Transverse colon (tissue), 4 donors: ENCODE results near the gene STOX2.

Experiments used
- CTCF ChIP-seq, 5 experiments: fragments of 200-600 bp in 3 of 5; fragments of 450-650 bp in 2 of 5; sonication (generic) in 3 of 5; IDR thresholded peaks; 1 replicate in 2 of 5; 2 replicates in 3 of 5; pipeline ENCODE4 v1.5.1; 2016 to 2017; ENCODE audit warnings: antibody characterized with exemption in 5 of 5, inconsistent platforms in 3 of 5, mild to moderate bottlenecking in 2 of 5, moderate library complexity in 1 of 5
- EP300 ChIP-seq: sonication (generic); formaldehyde crosslinking; IDR thresholded peaks from one replicate; pipeline ENCODE4 v1.6.1; 2017; ENCODE audit warnings: antibody characterized with exemption, low read depth
- POLR2A ChIP-seq: fragments of 450-650 bp; IDR thresholded peaks from one replicate; pipeline ENCODE4 v1.6.1; 2016; ENCODE audit warnings: antibody characterized with exemption, mild to moderate bottlenecking, moderate library complexity
- POLR2AphosphoS5 ChIP-seq, 3 donors: sonication (generic); formaldehyde crosslinking; IDR thresholded peaks; one replicate each; pipeline ENCODE4 v1.6.1; 2016; ENCODE audit warnings: antibody characterized with exemption in 3 of 3

GRCh38 chr4:183967266-183967665 lies 62.2 kb downstream of the STOX2 start:
- TF ChIP-seq POLR2AphosphoS5 (IDR thresholded peaks at IDR 0.05): no peak
- no peak for TF ChIP-seq CTCF (IDR thresholded peaks at IDR 0.05)
- no peak for TF ChIP-seq POLR2A
- TF ChIP-seq EP300: no peak
